Measurements from ENCODE around the gene SLC44A5.
"Not testable (repeated sequence)": the region's sequence is repeated elsewhere in the genome, so short reads cannot be mapped to it uniquely, and the experiment has no call there.

SLC44A5 gene

GRCh38 chr1:75611014-75611413 is at the start of gene SLC44A5:
SLC44A5 (minus strand) TSS chr1:75611114; CDS start chr1:75541447, 69,667 bp downstream.
- DNase-seq: no peak

GRCh38 chr1:75655931-75656330 is 45.0 kb upstream of the SLC44A5 start:
- no peak for DNase-seq

GRCh38 chr1:75647183-75647582 is 36.3 kb upstream of the SLC44A5 start:
- DNase-seq: not testable (repeated sequence)

GRCh38 chr1:75645153-75645552 is 34.2 kb upstream of the SLC44A5 start:
- not testable (repeated sequence) for DNase-seq

- DNase-seq: no peak
These were observed 32.5 kb upstream of the SLC44A5 start for GRCh38 chr1:75643460-75643859.

GRCh38 chr1:75641325-75641724 is 30.4 kb upstream of the SLC44A5 start:
- DNase-seq: no peak

GRCh38 chr1:75640137-75640536 is 29.2 kb upstream of the SLC44A5 start:
- no peak for DNase-seq

GRCh38 chr1:75632350-75632949 is 21.5 kb upstream of the SLC44A5 start:
- no peak for DNase-seq

- no peak for DNase-seq
These were observed 20.1 kb upstream of the SLC44A5 start for GRCh38 chr1:75630998-75631397.

- DNase-seq: no peak
These were observed 19.2 kb upstream of the SLC44A5 start for GRCh38 chr1:75630004-75630594.

- DNase-seq: no peak
These were observed 14.9 kb upstream of the SLC44A5 start for GRCh38 chr1:75625795-75626194.

- no peak for DNase-seq
These were observed 7.5 kb upstream of the SLC44A5 start for GRCh38 chr1:75618382-75618781.

- no peak for DNase-seq
These were observed 5.8 kb upstream of the SLC44A5 start for GRCh38 chr1:75616436-75617433.

GRCh38 chr1:75615613-75616435 is 4.9 kb upstream of the SLC44A5 start:
- DNase-seq: no peak

- no peak for DNase-seq
These were observed 3.5 kb upstream of the SLC44A5 start for GRCh38 chr1:75614399-75614756.

- no peak for DNase-seq
These were observed 3.0 kb upstream of the SLC44A5 start for GRCh38 chr1:75613916-75614315.

- no peak for DNase-seq
These were observed 2.1 kb upstream of the SLC44A5 start for GRCh38 chr1:75612976-75613375.

GRCh38 chr1:75602486-75602885 is 8.4 kb downstream of the SLC44A5 start:
- DNase-seq: no peak

GRCh38 chr1:75600781-75601180 is 10.1 kb downstream of the SLC44A5 start:
- DNase-seq: no peak

- no peak for DNase-seq
These were observed 16.6 kb downstream of the SLC44A5 start for GRCh38 chr1:75594327-75594726.

- not testable (repeated sequence) for DNase-seq
These were observed 17.5 kb downstream of the SLC44A5 start for GRCh38 chr1:75593457-75593856.

- DNase-seq: no peak
These were observed 21.3 kb downstream of the SLC44A5 start for GRCh38 chr1:75589637-75590036.
